Posterior vena cava (tissue), 2 donors: ENCODE results near the gene SDCCAG8. TPM values are rescaled to one million over a fixed set of nuclear protein-coding genes. Genes with fewer than 3 reads are reported as not detected.

Experiments used
- DNase-seq: peaks from one replicate; pipeline ENCODE4 v3.0.0-alpha.2; 2020; ENCODE audit warnings: low spot score
- intact Hi-C, 2 donors: fragments of 100-400 bp; cut with DNase I; formaldehyde crosslinking; loops; one replicate each; pipeline versions ENCODE4 v1.14.1 to v1.14.2; 2022 to 2023
- microRNA-seq, 2 donors: library from miRNA; unstranded; fragments of <30 nt; microRNA quantifications; one replicate each; pipeline ENCODE4 v1.2.0, GENCODE V29; 2020 to 2021; ENCODE audit warnings: borderline microRNAs expressed in 2 of 2
- total RNA-seq, 2 donors: library from RNA; stranded (reverse); fragmentation: NEBNext Ultra II Directional; extraction: Animal tissue kit (Norgen Biotek cat#: 25700); gene quantifications; one replicate each; pipeline ENCODE4 v1.2.1, GENCODE V29; 2021
- donor health status: DM: yes; HTN: yes; CAD: no.
- donor health status: DM: yes; HTN: yes; CAD: no.

SDCCAG8 gene
- total RNA-seq, 2 donors from 2014 or later: 40.8 to 52.1 TPM

- intact Hi-C loops: no loop called here
- no peak for DNase-seq
These were observed 292.1 kb downstream of the SDCCAG8 start for GRCh38 chr1:243547891-243548290.

GRCh38 chr1:243548516-243548915, 292.7 kb downstream of the SDCCAG8 start:
- intact Hi-C loops: no loop called here
- DNase-seq: no peak

GRCh38 chr1:243549108-243549507, 293.3 kb downstream of the SDCCAG8 start:
- DNase-seq: no peak
- intact Hi-C loops: no loop called here

Small RNAs within 50 kb of the gene (microRNA-seq; reads per million reads assigned to microRNA genes)
- gene MIR4677: 1.0 to 1.9 reads per million in 2 donors

Other genes with a start within 250 kb of the SDCCAG8 start
- 10 to 100 TPM; 73.7 to 77.0 TPM for gene CEP170, start 760 bp upstream of the SDCCAG8 start, total RNA-seq